GM19238 (cell line): ENCODE data around the gene FCN2.

Source experiments
- DNase-seq: peaks from one replicate; pipeline ENCODE4 v3.0.0; 2011; ENCODE audit warnings: low spot score; ENCODE audit not compliant: insufficient read length

The FCN2 gene

GRCh38 chr9:134880484-134881312 lies at the start of gene FCN2:
FCN2 (plus strand) TSS chr9:134880810; CDS start chr9:134880822, 12 bp downstream.
- no peak for DNase-seq

- no peak for DNase-seq
These were observed 49.5 kb upstream of the FCN2 start for GRCh38 chr9:134830926-134831720.

- no peak for DNase-seq
These were observed 48.1 kb upstream of the FCN2 start for GRCh38 chr9:134832471-134832870.

- no peak for DNase-seq
These were observed 47.2 kb upstream of the FCN2 start for GRCh38 chr9:134833294-134833880.

- DNase-seq: no peak
These were observed 46.2 kb upstream of the FCN2 start for GRCh38 chr9:134834217-134834956.

GRCh38 chr9:134834957-134835419 lies 45.6 kb upstream of the FCN2 start:
- DNase-seq: no peak

- no peak for DNase-seq
These were observed 45.2 kb upstream of the FCN2 start for GRCh38 chr9:134835448-134835847.

- DNase-seq: no peak
These were observed 44.6 kb upstream of the FCN2 start for GRCh38 chr9:134835987-134836386.

- no peak for DNase-seq
These were observed 44.1 kb upstream of the FCN2 start for GRCh38 chr9:134836406-134836970.

- no peak for DNase-seq
These were observed 43.1 kb upstream of the FCN2 start for GRCh38 chr9:134837529-134837928.

- DNase-seq: no peak
These were observed 41.8 kb upstream of the FCN2 start for GRCh38 chr9:134838651-134839454.

GRCh38 chr9:134839455-134840125 lies 41.0 kb upstream of the FCN2 start:
- DNase-seq: no peak

- DNase-seq: no peak
These were observed 40.1 kb upstream of the FCN2 start for GRCh38 chr9:134840511-134840910.

GRCh38 chr9:134841180-134841904 lies 39.3 kb upstream of the FCN2 start:
- no peak for DNase-seq

GRCh38 chr9:134842321-134842720 lies 38.3 kb upstream of the FCN2 start:
- DNase-seq: no peak

- DNase-seq: no peak
These were observed 36.9 kb upstream of the FCN2 start for GRCh38 chr9:134843740-134844139.

- no peak for DNase-seq
These were observed 35.8 kb upstream of the FCN2 start for GRCh38 chr9:134844821-134845220.

- no peak for DNase-seq
These were observed 34.4 kb upstream of the FCN2 start for GRCh38 chr9:134846187-134846586.

- DNase-seq: no peak
These were observed 33.9 kb upstream of the FCN2 start for GRCh38 chr9:134846699-134847098.
